GM12878 (cell line): ENCODE results near the gene MYMX. TPM values are rescaled to one million over a fixed set of nuclear protein-coding genes. Genes with fewer than 3 reads are reported as not detected.

Experiments used
- ATAC-seq: fragments of 200-7000 bp; cut with Tn5 transposase; 3 replicates; pipeline ENCODE4 v1.9.1; 2020; ENCODE audit warnings: mild to moderate bottlenecking, moderate library complexity
- BruUV-seq: library from RNA; stranded (reverse); fragments of 400-500 nt; replicated peaks from 2 replicates; lab custom pipeline; 2021; lab: Mats Ljungman, UMichigan
- CTCF ChIA-PET: fragments of 300-600 bp; sonication (Branson Sonifier 250); formaldehyde crosslinking; extraction: SDS; loops from one replicate; lab custom pipeline; 2021; ENCODE audit warnings: inconsistent platforms; lab: Yijun Ruan, JAX
- POLR2A ChIA-PET: fragments of 350-600 bp; formaldehyde crosslinking; extraction: SDS; loops from one replicate; lab custom pipeline; 2021; ENCODE audit warnings: inconsistent platforms; lab: Charles Lee
- RAD21 ChIA-PET: fragments of 300-600 bp; sonication (Branson Sonifier 250); formaldehyde crosslinking; loops from one replicate; lab custom pipeline; 2023; ENCODE audit warnings: antibody characterized with exemption; ENCODE audit not compliant: unreplicated experiment; lab: Charles Lee
- SMC1A ChIA-PET: fragments of 300-600 bp; sonication (Branson Sonifier 250); formaldehyde crosslinking; loops from one replicate; lab custom pipeline; 2023; ENCODE audit not compliant: unreplicated experiment, uncharacterized antibody; lab: Charles Lee
- DNase-seq: peaks from one replicate; pipeline ENCODE4 v3.0.0-alpha.2; 2011; ENCODE audit warnings: low read depth, low spot score
- FAIRE-seq: peaks from 3 replicates; lab custom pipeline; 2011; peaks lifted over from hg19 to GRCh38; lab: Jason Lieb, UNC
- H2AFZ ChIP-seq: 2 replicates; pipeline ENCODE4 v1.6.0; 2011; ENCODE audit warnings: low read depth, low read length, control low read depth; ENCODE audit not compliant: control insufficient read depth
- H3K27ac ChIP-seq: 2 replicates; pipeline ENCODE4 v1.5.1; 2011; ENCODE audit warnings: control low read depth; ENCODE audit not compliant: control insufficient read depth, insufficient read depth
- H3K27me3 ChIP-seq, 2 experiments: replicated peaks in 1 of 2; 2 replicates each; pipeline versions ENCODE4 v1.6.0 to v1.6.1; 2011; ENCODE audit warnings: low read length in 1 of 2; ENCODE audit not compliant: control insufficient read depth in 2 of 2, insufficient read depth in 2 of 2
- H3K36me3 ChIP-seq, 2 experiments: 2 replicates each; pipeline ENCODE4 v1.5.1; 2011; ENCODE audit warnings: low read length in 1 of 2; ENCODE audit not compliant: control insufficient read depth in 2 of 2, insufficient read depth in 2 of 2
- H3K4me1 ChIP-seq: 2 replicates; pipeline ENCODE4 v1.6.1; 2011; ENCODE audit warnings: mild to moderate bottlenecking, low read length, moderate library complexity, mixed read lengths; ENCODE audit not compliant: control insufficient read depth, insufficient read depth
- H3K4me2 ChIP-seq: 2 replicates; pipeline ENCODE4 v1.6.0; 2011; ENCODE audit warnings: control low read depth; ENCODE audit not compliant: control insufficient read depth, insufficient read depth
- H3K4me3 ChIP-seq: fragments of 200-600 bp; sonication (generic); 2 replicates; pipeline ENCODE4 v1.5.1; 2016
- H3K79me2 ChIP-seq: 2 replicates; pipeline ENCODE4 v1.6.0; 2011; ENCODE audit warnings: low read length; ENCODE audit not compliant: control insufficient read depth, insufficient read depth
- H3K9ac ChIP-seq: 2 replicates; pipeline ENCODE4 v1.8.0; 2011; ENCODE audit warnings: low read length, control low read depth, mixed read lengths; ENCODE audit not compliant: control insufficient read depth, insufficient read depth
- H3K9me3 ChIP-seq: replicated peaks from 3 replicates; pipeline ENCODE4 v1.5.1; 2011; ENCODE audit warnings: mild to moderate bottlenecking, low read length; ENCODE audit not compliant: control insufficient read depth, insufficient read depth
- H4K20me1 ChIP-seq: 2 replicates; pipeline ENCODE4 v1.6.0; 2011; ENCODE audit not compliant: control insufficient read depth, insufficient read depth
- BMI1 ChIP-seq: fragments of 450-650 bp; IDR thresholded peaks from 2 replicates; pipeline ENCODE4 v1.6.1; 2016; ENCODE audit warnings: mild to moderate bottlenecking, moderate library complexity, borderline replicate concordance
- CHD2 ChIP-seq: IDR thresholded peaks from 2 replicates; pipeline ENCODE4 v1.6.1; 2011; ENCODE audit warnings: low read depth, low read length, improper control_type of control experiment, borderline replicate concordance
- CREM ChIP-seq: IDR thresholded peaks from 2 replicates; pipeline ENCODE4 v1.6.1; 2014; ENCODE audit warnings: antibody characterized with exemption, low read depth
- HDAC6 ChIP-seq: fragments of 200-600 bp; sonication (generic); IDR thresholded peaks from one replicate; pipeline ENCODE4 v1.8.0; 2017; ENCODE audit warnings: antibody characterized with exemption; ENCODE audit not compliant: unreplicated experiment
- KAT2A ChIP-seq: conservative IDR thresholded peaks from 2 replicates; pipeline ENCODE4 v1.6.1; 2011; ENCODE audit warnings: low read depth, low read length; ENCODE audit not compliant: control insufficient read depth
- KLF5 ChIP-seq: fragments of 450-650 bp; IDR thresholded peaks from 2 replicates; pipeline ENCODE4 v1.6.1; 2014; ENCODE audit warnings: mild to moderate bottlenecking; ENCODE audit not compliant: partially characterized antibody
- POLR2A ChIP-seq: IDR thresholded peaks from 2 replicates; pipeline ENCODE4 v1.6.1; 2011; ENCODE audit warnings: low read depth, mild to moderate bottlenecking, low read length
- POLR2AphosphoS2 ChIP-seq: IDR thresholded peaks from 2 replicates; pipeline ENCODE4 v1.6.1; 2011; ENCODE audit warnings: low read depth, mild to moderate bottlenecking, low read length, improper control_type of control experiment, moderate library complexity
- POLR2AphosphoS5 ChIP-seq: IDR thresholded peaks from 2 replicates; pipeline ENCODE4 v1.6.1; 2011; ENCODE audit warnings: mild to moderate bottlenecking, low read length, inconsistent platforms
- POU2F2 ChIP-seq: IDR thresholded peaks from 3 replicates; pipeline ENCODE4 v1.6.1; 2011; ENCODE audit warnings: low read depth, mild to moderate bottlenecking, low read length, borderline replicate concordance
- SMAD5 ChIP-seq: IDR thresholded peaks from 2 replicates; pipeline ENCODE4 v1.6.1; 2016; ENCODE audit warnings: antibody characterized with exemption, low read depth
- TCF7 ChIP-seq: IDR thresholded peaks from 2 replicates; pipeline ENCODE4 v1.6.1; 2014; ENCODE audit warnings: antibody characterized with exemption, borderline replicate concordance
- ZNF622 ChIP-seq: fragments of 450-650 bp; IDR thresholded peaks from 2 replicates; pipeline ENCODE4 v1.6.1; 2017; ENCODE audit warnings: mild to moderate bottlenecking, inconsistent platforms
- ZSCAN29 ChIP-seq: fragments of 450-650 bp; IDR thresholded peaks from 2 replicates; pipeline ENCODE4 v1.6.1; 2017; ENCODE audit warnings: mild to moderate bottlenecking, moderate library complexity
- WGBS: methylation state at CpG from one replicate; pipeline ENCODE4 v1.1.6; 2016; ENCODE audit warnings: low lambda C conversion rate; ENCODE audit not compliant: insufficient replicate concordance, insufficient coverage; ENCODE audit errors: missing lambda C conversion rate; 5-methylcytosine and 5-hydroxymethylcytosine counted together
- in situ Hi-C: fragments of 300-500 bp; cut with MboI; formaldehyde crosslinking; loops from 9 replicates; pipeline ENCODE4 v1.14.3; 2018; ENCODE audit warnings: mixed read lengths
- intact Hi-C: fragments of 100-400 bp; cut with micrococcal nuclease; formaldehyde crosslinking; loops from one replicate; pipeline ENCODE4 v1.14.2; 2022; ENCODE audit not compliant: unreplicated experiment
- polyA plus RNA-seq, 11 experiments: library from polyadenylated mRNA; depleted of rRNA in 4 of 11; unstranded in 6 of 11; stranded (reverse) in 5 of 11; fragments of >200 nt; fragmentation: Nextera tagmentation in 4 of 11; fragmentation: Illumina TruSeq in 1 of 11; extraction: Ambion mirVana in 4 of 11; extraction: Trizol in 1 of 11; gene quantifications; 1 replicate in 1 of 11; 2 replicates in 10 of 11; pipeline versions ENCODE4 v1.2.1 to v1.2.3, GENCODE V29; 2011 to 2016; ENCODE audit warnings: inconsistent platforms in 2 of 11, missing spikeins in 2 of 11, low read depth in 1 of 11
- total RNA-seq, 4 experiments: library from RNA; depleted of rRNA in 3 of 4; stranded (reverse); fragments of >200 nt in 3 of 4; fragmentation: Illumina TruSeq in 1 of 4; extraction: Trizol in 1 of 4; gene quantifications; 2 replicates each; pipeline versions ENCODE4 v1.2.1 to v1.2.3, GENCODE V29; 2013 to 2021
- TF ChIP-seq, protein P1 (sequence below): IDR thresholded peaks from 2 replicates; pipeline ENCODE4 v1.6.1; 2011; ENCODE audit warnings: borderline replicate concordance, low read depth, mild to moderate bottlenecking, moderate library complexity, low read length; ENCODE audit not compliant: insufficient read depth, poor library complexity, severe bottlenecking
- TF ChIP-seq, protein P2 (sequence below): fragments of 150-350 bp; IDR thresholded peaks from 2 replicates; pipeline ENCODE4 v1.6.1; 2014; ENCODE audit warnings: mild to moderate bottlenecking, low read depth, low read length
- TF ChIP-seq, protein P3 (sequence below): fragments of 450-650 bp; IDR thresholded peaks from 2 replicates; pipeline ENCODE4 v1.6.1; 2017; ENCODE audit warnings: antibody characterized with exemption, mild to moderate bottlenecking, moderate library complexity

MYMX gene
- total and polyA plus RNA-seq, 10 of the 15 experiments (the other 5 are each of a cell fraction or from before 2014, with no cell fraction given), result not detected

GRCh38 chr6:44254191-44255104 lies 37.7 kb downstream of the MYMX start:
- H3K9me3 ChIP-seq, result no peaks in the 10 kb centered on the region
- H3K4me1 ChIP-seq, result peaks cover 35% of the 10 kb centered on the region
- H3K27me3 ChIP-seq, result no peaks in the 10 kb centered on the region
- H4K20me1 ChIP-seq, result peaks cover 10% of the 10 kb centered on the region; the same call in 1 of the 2 replicates
- no peak overlapping the region for H3K4me3 ChIP-seq
- H3K79me2 ChIP-seq, result peaks cover 84% of the 10 kb centered on the region
- ChIA-PET SMC1A (interaction anchor here (0.8 to 3.1 kb wide), 9 partner anchors 8 to 83 kb away, joined by 3 to 25 read pairs (median 5); partner anchors contain the start of genes HSP90AB1 and SLC29A1), POLR2A (interaction anchor here (0.5 to 10.7 kb wide), 10 partner anchors 7 to 185 kb away, joined by 3 to 131 read pairs (median 4); partner anchors contain the start of gene HSP90AB1), RAD21 (interaction anchor here (0.7 to 4.8 kb wide), 8 partner anchors 8 to 158 kb away, joined by 3 to 28 read pairs (median 3); partner anchors contain the start of gene HSP90AB1), CTCF (interaction anchor here (0.7 to 5.0 kb wide), 16 partner anchors 7 to 158 kb away, joined by 3 to 45 read pairs (median 4); partner anchors contain the start of genes HSP90AB1 and SLC29A1)
- FAIRE-seq, result no peak
- 75% methylated on average over 11 of the region's 12 CpGs for WGBS
- BruUV-seq, result no TSS peak
- H2AFZ ChIP-seq, result no peak overlapping the region
- peak overlapping the region; percentile 71 for H3K4me2 ChIP-seq
- ATAC-seq, result no peak
- DNase-seq, result no peak
- intact Hi-C loops (no loop called here), in situ Hi-C loops (no loop called here)
- no peak overlapping the region for H3K27ac ChIP-seq
- H3K36me3 ChIP-seq, result peaks cover 38 to 57% of the 10 kb centered on the region in 2 experiments
- no peak overlapping the region for H3K9ac ChIP-seq
- TF ChIP-seq BMI1 (0 out of 2 replicates have a peak, but pooled peaks have one; percentile 33), POLR2AphosphoS2 (peak; percentile 83; the same call in 1 of the 2 replicates), POLR2AphosphoS5 (peak; percentile 32), KAT2A (no peak), CREM (no peak), ZSCAN29 (no peak), POU2F2 (peak; percentile 8; the same call in 1 of the 3 replicates), ZNF622 (no peak), SMAD5 (peak; percentile 34; the same call in 1 of the 2 replicates), TCF7 (peak; percentile 19; the same call in 1 of the 2 replicates), KLF5 (no peak), HDAC6 (peak; percentile 60), CHD2 (0 out of 2 replicates have a peak, but pooled peaks have one; percentile 13), POLR2A (peak; percentile 78)
- TF ChIP-seq, protein P1, sequence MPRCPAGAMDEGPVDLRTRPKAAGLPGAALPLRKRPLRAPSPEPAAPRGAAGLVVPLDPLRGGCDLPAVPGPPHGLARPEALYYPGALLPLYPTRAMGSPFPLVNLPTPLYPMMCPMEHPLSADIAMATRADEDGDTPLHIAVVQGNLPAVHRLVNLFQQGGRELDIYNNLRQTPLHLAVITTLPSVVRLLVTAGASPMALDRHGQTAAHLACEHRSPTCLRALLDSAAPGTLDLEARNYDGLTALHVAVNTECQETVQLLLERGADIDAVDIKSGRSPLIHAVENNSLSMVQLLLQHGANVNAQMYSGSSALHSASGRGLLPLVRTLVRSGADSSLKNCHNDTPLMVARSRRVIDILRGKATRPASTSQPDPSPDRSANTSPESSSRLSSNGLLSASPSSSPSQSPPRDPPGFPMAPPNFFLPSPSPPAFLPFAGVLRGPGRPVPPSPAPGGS, result peak; percentile 9
- TF ChIP-seq, protein P2, sequence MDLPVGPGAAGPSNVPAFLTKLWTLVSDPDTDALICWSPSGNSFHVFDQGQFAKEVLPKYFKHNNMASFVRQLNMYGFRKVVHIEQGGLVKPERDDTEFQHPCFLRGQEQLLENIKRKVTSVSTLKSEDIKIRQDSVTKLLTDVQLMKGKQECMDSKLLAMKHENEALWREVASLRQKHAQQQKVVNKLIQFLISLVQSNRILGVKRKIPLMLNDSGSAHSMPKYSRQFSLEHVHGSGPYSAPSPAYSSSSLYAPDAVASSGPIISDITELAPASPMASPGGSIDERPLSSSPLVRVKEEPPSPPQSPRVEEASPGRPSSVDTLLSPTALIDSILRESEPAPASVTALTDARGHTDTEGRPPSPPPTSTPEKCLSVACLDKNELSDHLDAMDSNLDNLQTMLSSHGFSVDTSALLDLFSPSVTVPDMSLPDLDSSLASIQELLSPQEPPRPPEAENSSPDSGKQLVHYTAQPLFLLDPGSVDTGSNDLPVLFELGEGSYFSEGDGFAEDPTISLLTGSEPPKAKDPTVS, result no peak
- TF ChIP-seq, protein P3, sequence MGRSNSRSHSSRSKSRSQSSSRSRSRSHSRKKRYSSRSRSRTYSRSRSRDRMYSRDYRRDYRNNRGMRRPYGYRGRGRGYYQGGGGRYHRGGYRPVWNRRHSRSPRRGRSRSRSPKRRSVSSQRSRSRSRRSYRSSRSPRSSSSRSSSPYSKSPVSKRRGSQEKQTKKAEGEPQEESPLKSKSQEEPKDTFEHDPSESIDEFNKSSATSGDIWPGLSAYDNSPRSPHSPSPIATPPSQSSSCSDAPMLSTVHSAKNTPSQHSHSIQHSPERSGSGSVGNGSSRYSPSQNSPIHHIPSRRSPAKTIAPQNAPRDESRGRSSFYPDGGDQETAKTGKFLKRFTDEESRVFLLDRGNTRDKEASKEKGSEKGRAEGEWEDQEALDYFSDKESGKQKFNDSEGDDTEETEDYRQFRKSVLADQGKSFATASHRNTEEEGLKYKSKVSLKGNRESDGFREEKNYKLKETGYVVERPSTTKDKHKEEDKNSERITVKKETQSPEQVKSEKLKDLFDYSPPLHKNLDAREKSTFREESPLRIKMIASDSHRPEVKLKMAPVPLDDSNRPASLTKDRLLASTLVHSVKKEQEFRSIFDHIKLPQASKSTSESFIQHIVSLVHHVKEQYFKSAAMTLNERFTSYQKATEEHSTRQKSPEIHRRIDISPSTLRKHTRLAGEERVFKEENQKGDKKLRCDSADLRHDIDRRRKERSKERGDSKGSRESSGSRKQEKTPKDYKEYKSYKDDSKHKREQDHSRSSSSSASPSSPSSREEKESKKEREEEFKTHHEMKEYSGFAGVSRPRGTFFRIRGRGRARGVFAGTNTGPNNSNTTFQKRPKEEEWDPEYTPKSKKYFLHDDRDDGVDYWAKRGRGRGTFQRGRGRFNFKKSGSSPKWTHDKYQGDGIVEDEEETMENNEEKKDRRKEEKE, result no peak
